RPMI7951 (cell line): ENCODE results near the gene PMPCA. TPM values are rescaled to one million over a fixed set of nuclear protein-coding genes. Genes with fewer than 3 reads are reported as not detected.

Experiments
- DNase-seq: peaks from one replicate; pipeline ENCODE4 v3.0.0-alpha.2; 2012; ENCODE audit warnings: low read depth
- total RNA-seq: library from RNA; depleted of rRNA; stranded (reverse); fragments of >200 nt; shearing (Covaris generic); gene quantifications from 2 replicates; pipeline ENCODE4 v1.2.3, GENCODE V29; 2014

The PMPCA gene
- total RNA-seq, 1 experiment from 2014 or later, result 23.6 TPM

DNA sequence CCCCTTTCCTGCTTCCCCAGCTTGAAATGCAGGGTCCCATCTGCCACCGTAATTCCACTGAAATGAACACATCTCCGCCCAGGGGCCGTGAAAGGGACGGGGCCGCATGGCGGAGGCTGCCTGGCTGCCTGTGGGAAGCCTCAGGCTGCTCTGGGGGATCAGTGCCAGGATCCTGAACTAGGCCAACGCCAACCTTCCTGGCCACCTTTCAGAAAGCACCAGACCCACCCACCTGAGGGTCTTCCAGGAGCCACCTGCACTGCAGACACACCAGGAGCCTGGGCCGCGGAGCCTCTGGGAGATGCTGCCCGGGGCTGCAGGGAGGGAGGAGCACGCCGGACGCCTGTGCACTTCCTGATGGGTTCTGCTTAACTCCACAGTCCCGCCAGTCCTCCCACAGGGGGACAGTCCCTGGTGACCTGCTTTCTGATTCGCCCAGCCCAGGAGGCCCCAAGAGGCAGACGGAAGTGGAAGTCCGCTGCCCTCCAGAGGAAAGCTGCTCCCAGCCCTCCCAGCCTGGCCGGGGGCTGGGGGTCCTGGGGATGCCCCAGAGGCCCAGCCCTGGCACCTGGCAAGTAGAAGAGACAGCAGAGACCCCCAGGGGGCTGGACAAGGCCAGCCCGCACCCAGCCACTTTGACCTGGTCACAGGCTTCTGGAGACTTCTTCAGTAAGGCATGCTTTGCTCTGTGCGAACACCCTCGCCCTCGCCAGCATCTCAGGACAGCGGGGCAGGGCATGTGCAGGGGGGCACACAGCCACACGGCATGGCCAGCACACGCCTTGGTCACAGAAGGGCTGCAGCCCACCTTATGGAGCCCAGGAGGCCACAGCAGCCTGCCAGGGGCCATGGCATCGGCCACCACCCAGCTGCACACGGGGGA, 36.9 kb upstream of the PMPCA start, which contains the start of gene CARD9:
TSS of gene CARD9 (minus strand) at position 370 of the 883 bp plus-strand sequence. CDS start 1,591 bp downstream, outside the sequence.
- DNase-seq, result no peak

DNA sequence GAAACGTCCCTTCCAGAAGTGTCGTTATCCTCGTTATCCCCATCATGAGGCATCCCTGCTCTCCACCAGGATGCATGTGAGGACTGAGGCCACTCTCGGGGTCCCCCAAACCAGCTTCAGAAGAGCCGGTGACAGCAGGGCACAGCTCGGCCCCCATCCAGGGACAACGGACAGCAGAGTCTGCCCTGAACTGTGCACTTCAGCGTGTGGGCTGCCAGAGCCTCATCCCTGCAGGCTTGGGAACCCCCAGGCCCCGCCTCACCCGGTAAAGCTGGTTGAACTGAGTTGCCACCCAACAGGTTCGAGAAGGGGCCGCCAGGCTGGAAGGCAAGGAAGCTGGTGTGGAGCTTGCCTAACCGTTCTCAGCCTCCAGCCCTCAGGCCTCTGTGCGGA, 36.3 kb upstream of the PMPCA start:
- no peak for DNase-seq

DNA sequence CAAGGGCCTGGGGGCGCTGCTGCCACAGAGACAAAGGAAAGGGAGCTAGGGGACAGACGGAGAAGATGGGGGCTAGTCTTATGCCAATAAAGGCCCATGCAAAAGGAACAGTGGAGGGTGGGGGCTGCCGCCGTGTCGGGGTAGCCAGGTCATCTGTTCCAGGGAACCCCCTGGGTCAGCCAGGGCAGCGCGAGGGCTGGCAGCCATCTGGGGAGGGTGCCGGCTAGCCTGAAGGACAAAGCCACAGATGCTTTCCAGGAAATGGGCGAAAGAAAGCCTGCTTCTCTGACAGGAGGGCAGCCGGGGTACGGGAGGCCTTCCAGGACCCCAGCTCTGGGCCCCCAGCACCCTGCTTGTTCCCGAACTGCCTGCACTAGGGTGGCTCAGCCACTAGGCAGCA, 35.4 kb upstream of the PMPCA start:
- DNase-seq, result no peak

DNA sequence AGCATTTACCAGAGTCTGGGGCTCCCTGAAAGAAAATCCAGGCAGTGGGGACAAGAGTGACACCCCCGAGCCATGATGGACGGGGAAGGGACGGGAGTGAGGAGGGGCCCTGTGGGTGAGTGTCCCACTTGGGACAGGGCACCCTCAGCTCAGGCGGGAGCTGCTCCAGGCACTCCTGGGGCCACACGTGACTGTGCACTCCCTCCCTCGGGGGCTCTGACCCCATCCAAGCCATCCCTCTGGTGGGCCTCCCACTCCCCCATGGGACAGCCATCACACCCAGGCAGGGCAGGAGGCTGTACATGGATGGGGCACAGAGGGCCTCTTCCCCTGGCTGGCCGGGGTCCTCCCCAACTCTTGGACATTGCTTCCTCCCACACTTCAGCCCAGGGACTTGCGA, 34.0 kb upstream of the PMPCA start:
- DNase-seq, result no peak

DNA sequence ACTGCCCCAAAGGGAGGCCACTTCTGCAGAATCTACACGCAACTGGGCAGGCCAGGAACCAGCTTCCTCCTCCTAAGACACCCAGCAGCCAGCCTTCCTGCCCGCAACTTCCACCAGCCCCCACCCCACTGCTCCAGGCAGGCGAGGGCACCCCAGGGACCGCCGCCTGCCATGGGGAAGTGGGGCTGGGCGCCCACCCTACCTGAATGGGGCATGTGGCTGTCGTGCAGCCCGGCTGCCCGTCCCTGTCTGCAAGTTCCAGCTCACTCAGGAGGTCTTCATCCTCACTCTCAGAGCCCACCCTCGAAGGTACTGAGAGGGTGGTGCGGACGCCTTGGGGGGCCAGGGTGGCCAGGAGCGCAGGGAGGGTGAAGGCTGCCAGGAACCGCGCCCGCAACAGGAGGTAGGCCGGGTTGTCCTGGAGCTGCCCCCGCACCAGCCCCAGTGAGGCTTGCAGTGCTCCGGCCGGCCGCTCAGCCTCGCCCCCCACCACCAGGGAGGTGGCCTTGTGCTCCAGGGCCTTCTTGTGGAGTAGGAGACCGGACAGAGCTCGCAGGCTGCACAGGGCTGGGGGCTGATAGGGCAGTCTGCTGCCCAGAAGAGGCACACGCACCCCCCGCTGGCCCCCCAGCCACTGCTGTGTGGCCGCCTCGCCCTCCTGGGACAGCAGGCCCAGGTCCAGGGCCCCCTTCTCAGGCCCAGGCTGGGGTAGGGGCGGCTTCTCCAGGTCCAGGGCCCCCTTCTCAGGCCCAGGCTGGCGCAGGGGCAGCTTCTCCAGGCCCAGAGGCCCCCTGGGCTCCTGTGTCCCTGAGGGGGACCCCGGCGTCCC, 32.9 kb upstream of the PMPCA start:
- no peak for DNase-seq

DNA sequence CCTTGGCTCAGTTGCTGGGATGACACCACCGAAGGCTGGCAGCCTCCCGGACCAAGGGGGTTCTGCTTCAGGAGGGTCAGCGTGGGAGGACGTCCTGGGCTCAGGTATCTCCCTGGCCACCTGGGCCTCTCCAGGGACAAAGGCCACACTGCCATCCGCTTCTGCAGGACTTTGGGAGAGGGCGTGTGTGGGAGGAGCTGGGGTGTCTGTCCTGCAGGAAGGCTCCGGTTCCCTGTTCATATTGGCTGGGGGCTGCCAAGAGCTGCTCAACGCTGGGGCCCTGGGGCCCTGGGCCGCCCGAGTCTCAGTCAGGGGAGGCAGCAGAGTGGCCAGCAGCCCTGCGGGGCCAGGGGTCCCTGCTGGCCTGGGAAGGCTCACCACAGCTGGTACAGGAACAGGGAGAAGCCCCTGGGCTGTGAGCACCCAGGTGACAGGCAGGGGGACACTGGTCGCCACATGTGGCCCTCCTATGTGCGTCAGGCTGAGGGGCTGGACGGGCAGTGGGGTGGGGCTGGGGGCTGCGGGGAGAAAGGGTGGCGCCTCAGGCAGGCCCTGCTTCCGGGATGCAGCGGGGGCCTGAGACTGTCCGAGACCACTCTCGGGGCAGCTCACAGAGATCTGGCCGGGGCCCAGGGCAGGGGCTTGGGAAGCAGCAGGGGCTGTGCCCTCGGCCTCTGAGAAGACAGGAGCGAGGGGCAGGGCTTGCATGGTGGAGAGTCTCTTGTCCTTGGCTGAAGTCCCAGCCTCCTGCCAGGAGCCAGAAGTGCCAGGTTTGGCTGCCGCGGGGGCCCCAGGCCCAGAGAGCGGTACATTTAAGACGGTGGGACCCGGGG, 32.1 kb upstream of the PMPCA start:
- no peak for DNase-seq

DNA sequence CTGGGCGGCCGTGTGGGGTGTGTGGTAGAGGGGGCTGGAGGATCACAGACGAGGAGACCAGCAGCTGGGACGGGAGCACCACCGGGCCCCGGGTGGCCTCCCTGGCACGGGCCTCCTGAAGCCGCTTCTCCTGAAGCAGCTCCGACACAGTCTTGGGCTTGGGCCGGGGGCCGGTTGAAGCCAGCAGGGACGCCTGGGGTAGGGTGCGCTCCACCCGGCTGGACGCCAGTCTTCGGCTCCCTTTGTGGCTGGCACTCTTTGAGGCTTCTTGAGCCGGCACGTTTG, 31.5 kb upstream of the PMPCA start:
- DNase-seq, result no peak

DNA sequence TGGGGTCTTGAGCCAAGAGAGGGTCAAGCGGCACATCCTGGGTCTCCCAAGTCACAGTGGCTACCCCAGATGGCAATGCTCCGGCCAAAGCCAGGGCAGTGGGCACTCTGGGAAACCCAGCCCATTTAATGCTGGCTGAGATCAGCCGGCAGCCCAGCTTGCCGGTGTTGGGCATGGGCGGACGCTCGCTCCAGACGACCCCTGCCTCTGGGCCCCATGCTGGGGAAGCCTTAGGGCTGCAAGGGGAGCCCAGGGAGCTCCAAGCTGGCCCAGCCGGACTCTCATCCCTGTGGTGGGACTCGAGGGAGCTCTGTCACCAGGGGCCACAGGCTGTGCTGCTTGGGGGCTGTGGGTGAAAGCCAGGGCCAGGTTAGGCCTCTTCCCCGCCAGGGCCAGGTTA, 31.1 kb upstream of the PMPCA start:
- DNase-seq, result no peak

DNA sequence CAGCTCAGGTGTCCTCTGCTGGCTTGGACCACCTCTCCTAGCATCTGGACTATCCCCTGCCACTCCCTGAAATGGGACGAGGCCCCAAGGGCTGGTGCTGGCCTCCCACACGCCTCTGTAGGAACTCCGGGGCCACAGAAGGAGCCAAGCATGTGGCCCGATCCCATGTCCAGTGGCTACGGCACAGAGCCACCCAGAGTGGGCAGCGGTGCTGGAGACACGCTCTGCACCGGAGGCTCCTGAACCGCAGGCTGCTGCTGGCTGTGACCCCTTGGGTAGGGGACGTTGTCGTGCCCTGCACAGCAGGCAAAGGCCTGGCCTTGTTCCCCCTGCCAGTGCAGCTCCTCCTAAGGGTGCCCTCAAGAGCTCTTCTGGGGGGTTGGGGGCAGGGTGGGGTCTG, 30.6 kb upstream of the PMPCA start:
- DNase-seq, result no peak

DNA sequence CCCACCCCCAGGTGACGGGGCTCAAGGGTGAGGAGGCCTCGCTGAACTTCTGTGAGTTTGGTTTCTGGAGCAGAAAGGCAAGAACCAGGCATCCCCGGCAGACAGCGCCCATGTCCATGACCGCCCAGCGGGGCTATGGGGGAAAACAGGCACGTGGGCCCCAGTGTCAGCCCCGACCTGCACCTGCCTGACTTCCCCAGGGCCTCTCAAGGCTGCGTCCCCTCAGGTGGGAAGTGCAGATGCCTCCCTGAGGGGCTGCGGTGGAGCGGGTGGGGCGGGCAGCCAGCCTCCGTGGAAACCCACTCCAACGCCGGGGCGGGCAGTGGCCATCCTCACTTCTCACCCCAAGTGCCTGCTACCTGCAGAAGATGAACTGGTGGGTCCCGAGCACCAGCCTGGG, 30.1 kb upstream of the PMPCA start:
- no peak for DNase-seq

DNA sequence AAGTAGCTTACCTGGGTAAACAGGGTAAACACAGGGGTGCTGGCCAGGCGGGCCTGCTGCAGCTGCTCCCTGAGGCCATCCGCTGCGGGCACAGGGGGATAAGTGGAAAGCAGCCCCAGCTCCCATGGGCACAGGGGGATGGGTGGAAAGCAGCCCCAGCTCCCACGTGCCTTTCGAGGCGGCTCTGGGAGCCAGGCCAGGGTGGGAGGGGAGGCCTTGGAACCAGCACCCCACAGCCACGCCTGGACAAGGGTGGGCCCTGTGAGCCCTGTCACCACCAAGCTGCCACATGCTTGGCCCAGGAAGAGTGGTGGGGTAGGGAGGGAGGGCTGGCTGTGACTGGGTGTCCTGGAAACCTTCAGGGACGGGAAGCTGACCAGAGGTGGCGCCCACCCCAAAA, 29.1 kb upstream of the PMPCA start:
- DNase-seq, result no peak

DNA sequence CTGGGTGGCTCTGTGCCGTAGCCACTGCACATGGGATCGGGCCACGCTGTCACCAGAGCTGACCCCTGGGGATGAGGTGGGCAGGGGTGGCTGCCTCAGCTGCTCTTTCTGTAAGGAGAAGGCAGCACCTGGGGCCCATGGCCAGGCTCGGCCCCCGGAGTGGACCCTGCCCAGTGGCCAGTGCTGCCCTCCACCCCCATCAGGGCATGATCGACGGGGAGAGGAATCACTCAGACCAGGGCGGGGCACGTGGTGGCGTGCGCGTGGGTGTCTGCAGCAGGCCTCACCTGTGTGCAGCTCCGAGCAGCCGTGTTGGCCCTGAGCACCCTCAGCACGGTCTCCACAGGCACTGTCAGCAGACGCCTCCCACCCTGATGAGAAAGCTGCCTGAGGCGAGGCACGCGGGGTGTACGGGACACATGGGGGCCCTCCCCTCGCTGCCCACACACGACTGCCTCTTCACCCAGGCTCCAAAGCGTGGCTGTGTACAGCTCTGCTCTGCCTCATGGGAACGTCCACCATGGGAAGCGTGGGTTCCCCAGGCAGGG, 28.4 kb upstream of the PMPCA start:
- DNase-seq, result no peak

DNA sequence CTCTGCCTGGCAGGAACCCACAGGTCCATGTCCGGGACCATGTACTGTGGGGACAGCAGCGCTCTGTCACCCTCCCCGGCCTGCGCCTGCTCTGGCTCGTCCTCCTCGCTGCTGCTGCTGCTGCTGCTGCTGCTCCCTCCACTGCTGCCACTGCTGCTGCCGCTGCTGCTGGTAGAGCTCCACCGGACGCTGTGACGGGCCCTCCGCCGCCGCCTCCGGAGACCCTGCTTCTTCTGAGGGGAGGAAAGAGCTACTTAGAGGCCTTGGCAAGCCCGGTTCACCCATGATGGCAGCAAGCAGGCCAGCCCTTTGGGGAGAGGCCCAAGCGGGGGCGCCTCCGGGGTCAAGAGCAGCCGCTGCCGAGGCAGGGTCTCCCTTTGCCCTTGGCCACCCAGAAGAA, 27.0 kb upstream of the PMPCA start:
- DNase-seq, result no peak

DNA sequence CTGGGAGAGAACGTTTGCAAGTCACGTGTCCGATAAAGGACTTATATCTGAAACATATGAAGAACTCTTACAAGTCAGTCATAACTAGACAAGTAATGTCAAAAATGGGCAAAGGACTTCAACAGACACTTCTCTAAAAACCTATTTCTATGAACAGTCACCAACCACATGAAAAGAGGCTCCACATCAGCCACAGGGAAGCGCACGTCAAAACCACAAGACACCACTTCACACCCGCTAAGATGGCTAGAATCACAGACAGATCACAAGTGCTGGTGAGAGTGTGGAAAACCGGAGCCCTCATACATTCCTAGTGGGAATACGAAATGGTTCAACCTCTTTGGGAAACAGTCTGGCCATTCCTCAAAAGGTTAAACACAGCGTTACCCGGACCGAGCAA, 25.4 kb upstream of the PMPCA start:
- no peak for DNase-seq

DNA sequence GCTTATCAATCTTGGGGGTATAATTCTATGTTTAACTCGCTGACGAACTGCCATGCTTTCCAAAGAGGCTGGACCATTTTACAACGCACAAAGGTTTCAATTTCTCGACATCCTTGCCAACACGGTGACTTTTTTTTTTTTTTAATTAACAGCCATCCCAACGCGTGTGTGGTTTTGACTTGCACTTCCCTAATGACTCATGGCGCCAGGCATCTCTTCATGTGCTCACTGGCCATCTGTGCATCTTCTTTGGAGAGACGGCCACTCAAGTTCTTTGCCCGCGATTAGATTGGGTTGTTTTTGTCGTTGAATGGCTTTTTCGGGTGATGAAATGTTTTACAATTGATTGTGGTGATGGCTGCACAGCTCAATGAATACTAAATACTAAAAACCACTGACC, 24.4 kb upstream of the PMPCA start:
- DNase-seq, result no peak

DNA sequence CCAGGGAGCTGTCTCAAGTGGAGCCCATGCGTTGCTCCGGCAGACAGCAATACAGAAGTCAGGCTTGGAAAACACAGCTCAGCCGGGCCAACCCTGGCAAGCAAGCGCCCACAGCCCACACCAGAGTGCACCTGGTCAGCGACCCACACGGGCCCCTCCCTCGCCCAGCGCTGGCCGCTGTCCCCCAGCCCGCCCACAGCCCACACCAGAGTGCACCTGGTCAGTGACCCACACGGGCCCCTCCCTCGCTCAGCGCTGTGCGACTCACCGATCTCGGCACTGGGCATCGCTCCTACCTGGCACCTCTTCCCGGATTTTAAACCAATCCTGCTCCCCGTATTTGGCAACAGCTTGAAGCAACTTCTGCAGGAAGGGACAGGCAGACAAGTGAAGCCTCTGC, 23.2 kb upstream of the PMPCA start:
- no peak for DNase-seq

DNA sequence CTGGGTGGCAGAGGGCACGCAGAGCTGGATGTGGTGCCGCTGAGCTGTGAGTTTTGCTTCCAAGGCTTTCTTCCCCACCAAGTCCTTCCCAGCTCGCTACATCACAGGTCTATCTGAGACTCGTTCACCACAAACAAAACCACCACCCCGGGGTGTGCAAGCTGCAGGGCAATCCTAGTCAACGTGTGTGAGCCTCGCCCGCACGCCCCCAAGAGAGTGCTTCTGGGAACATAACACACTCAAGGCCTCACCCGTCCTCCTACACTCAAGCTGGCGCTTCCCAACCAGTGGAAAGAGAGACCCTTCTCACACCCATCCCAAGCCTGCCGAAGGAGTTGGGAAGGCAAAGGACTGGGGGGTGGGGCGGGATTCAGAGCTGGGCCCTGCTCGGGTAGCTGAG, 21.1 kb upstream of the PMPCA start:
- DNase-seq, result no peak

DNA sequence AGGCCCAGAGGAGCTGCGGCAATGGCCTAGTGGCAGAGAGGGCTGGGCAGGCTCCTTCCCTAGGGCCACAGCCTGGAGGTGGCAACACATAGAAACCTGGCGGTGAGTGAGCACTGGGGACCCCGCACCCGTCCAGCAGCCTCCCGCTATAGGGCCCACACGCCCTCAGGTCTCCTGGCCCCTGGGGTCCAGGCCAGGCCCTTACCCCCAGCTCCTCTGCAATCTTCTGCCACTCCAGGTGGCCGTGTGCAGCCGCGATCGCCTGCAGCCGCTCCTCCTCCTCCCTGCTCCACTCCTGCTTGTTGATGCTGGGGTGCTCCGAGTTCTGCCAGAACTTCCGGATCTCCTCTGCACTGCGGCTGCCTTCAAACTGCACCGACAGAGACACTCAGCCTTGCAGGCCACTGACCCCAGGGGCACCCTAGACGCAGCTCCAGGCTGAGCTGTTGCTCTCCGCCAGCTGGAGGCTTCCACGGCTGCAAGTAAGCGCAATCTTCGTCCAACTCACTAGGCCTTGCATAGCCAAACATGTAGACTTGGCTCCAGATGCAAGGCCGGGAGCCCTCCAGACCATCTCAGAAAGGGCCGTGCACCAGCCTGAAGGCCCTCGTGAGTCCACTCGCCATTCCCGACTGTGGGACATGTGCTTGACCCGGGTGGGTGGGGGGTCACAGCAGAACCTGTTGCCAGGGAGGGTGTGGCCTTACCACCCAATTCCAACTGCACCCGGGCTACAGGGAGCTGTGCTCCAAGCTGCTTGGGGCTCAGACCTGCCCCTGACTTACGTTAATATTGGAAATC, 18.5 kb upstream of the PMPCA start:
- DNase-seq, result no peak

DNA sequence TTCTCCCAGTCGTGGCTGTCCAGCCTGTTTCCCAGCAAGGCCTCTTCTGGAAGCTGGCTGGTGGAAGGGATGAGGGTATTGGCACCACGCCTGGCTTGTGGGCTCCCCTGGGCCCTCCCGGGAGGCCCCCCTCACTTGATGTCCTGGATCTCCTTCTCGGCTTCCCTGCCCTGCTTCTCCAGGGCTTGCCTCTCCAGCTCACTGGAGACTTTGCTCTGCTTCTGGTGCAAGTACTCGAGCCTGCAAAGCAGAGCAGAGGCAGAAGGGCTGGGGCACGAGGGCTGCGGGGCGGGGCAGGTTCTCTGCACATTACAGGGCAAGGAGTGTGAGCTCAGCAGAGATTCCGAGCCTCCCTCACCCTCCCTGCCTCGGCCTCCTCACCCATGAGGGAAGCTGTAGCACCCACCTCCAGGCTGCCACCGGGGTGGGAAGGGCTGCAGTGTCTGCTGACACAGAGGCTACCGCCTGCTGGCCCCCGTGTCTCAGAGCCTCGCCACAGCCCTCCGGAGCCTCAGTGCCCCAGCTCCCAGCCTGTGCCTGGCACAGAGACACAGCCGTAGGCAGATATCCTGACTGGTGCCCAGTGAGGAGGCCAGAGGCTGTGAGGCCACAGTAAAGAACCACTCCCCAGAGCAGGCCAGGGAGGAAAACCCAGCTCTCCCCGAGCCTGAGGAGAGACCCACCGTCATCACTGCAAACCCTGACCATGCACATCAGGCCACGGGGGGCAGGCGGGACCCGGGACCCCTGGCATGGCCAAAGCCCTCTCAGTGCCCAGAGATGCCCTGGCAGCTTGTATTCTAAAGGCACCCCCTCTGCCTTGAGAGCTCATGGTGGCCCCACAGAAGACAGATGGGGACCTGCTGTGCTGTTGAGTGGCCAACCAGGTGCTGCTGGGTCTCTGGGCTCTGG, 17.7 kb upstream of the PMPCA start:
- no peak for DNase-seq

DNA sequence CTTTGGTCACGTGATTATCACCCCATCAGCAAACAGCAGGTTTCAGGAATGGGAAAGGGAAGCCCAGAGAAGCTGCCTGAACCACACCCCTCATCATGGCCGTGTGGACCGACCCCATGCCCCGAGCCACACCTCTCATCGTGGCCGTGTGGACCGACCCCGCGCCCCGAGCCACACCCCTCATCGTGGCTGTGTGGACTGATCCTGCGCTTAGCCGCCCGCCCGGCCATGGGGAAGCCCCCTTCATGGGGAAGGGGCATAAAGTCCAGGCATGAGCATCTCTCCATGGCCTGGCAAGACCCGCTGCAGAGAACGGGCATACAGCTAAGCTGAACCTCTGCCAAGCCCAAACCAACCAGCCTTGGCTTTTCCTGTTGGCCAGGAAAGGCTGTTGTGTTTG, 16.9 kb upstream of the PMPCA start:
- no peak for DNase-seq
